ENCODE data around the gene COL5A1. TPM values are rescaled to one million over a fixed set of nuclear protein-coding genes. Genes with fewer than 3 reads are reported as not detected.

The COL5A1 gene
- total and polyA plus RNA-seq, 2 experiments from 2014 or later, result 2.5 to 13.1 TPM

GRCh38 chr9:134707731-134708671 lies 66.4 kb downstream of the COL5A1 start:
- Mint-ChIP-seq H3K36me3 (ENCODE audit: low read depth) (peaks cover 4% of the 10 kb centered on the region), H3K9me3 (peaks cover 8% of the 10 kb centered on the region), H3K4me1 (no peaks in the 10 kb centered on the region), H3K27ac (no peak overlapping the region), H3K27me3 (ENCODE audit: insufficient read depth, low read depth, poor library complexity) (peaks cover 2% of the 10 kb centered on the region), H3K4me3 (no peak overlapping the region)
- Histone ChIP-seq H4K20me1 (replicated peaks; ENCODE audit: insufficient read depth) (no peaks in the 10 kb centered on the region), H2AFZ (no peak overlapping the region), H3K4me3 (no peak overlapping the region), H3F3A (replicated peaks; ENCODE audit: low read depth) (no peaks in the 10 kb centered on the region), H3K36me3 (ENCODE audit: insufficient read depth) (no peaks in the 10 kb centered on the region), H3K9me2 (ENCODE audit: insufficient read depth) (no peaks in the 10 kb centered on the region), H3K4me2 (no peak overlapping the region), H3K4me1 (ENCODE audit: insufficient read depth) (no peaks in the 10 kb centered on the region), H3K27ac (ENCODE audit: low read depth) (no peak overlapping the region), H3K79me2 (replicated peaks; ENCODE audit: insufficient read depth) (no peaks in the 10 kb centered on the region), H3K27me3 (ENCODE audit: insufficient read depth) (no peaks in the 10 kb centered on the region)
- ATAC-seq, result no peak
- no peak for TF ChIP-seq ZNF331 (CRISPR knock-in tag; IDR thresholded peaks at IDR 0.05; ENCODE audit: low read depth)
- DNase-seq (ENCODE audit: low spot score), result no peak

DNA sequence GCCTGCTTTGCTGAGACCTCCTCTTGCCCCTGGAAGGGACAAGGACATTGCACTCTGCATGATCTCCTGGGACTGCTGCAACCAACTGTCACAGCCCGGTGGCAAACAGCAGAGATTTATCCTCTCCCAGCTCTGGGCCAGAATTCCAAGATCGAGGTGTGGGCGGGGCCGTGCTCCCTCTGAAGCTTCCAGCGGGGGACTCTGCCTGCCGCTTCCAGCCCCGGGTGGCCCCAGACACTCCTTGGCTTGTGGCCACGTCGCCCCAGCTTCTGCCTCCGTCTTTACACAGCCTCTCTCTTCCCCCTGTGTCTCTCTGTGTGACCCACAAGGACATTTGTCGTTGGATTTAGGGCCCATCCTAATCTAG lies 67.1 kb downstream of the COL5A1 start:
- H3K36me3 Mint-ChIP-seq (ENCODE audit: low read depth), result peaks cover 10% of the 10 kb centered on the region
- peaks cover 12% of the 10 kb centered on the region for H3K9me3 Mint-ChIP-seq
- H3K27me3 ChIP-seq (ENCODE audit: insufficient read depth), result no peaks in the 10 kb centered on the region
- no peak overlapping the region for H3K4me3 ChIP-seq
- H3F3A ChIP-seq (replicated peaks; ENCODE audit: low read depth), result no peaks in the 10 kb centered on the region
- H3K4me1 Mint-ChIP-seq, result no peaks in the 10 kb centered on the region
- no peak for TF ChIP-seq EZH2 (IDR thresholded peaks at IDR 0.05; ENCODE audit: low read depth, unreplicated experiment)
- TF ChIP-seq EZH2phosphoT487 (IDR thresholded peaks at IDR 0.05; ENCODE audit: unreplicated experiment), result no peak
- TF ChIP-seq, protein P1, sequence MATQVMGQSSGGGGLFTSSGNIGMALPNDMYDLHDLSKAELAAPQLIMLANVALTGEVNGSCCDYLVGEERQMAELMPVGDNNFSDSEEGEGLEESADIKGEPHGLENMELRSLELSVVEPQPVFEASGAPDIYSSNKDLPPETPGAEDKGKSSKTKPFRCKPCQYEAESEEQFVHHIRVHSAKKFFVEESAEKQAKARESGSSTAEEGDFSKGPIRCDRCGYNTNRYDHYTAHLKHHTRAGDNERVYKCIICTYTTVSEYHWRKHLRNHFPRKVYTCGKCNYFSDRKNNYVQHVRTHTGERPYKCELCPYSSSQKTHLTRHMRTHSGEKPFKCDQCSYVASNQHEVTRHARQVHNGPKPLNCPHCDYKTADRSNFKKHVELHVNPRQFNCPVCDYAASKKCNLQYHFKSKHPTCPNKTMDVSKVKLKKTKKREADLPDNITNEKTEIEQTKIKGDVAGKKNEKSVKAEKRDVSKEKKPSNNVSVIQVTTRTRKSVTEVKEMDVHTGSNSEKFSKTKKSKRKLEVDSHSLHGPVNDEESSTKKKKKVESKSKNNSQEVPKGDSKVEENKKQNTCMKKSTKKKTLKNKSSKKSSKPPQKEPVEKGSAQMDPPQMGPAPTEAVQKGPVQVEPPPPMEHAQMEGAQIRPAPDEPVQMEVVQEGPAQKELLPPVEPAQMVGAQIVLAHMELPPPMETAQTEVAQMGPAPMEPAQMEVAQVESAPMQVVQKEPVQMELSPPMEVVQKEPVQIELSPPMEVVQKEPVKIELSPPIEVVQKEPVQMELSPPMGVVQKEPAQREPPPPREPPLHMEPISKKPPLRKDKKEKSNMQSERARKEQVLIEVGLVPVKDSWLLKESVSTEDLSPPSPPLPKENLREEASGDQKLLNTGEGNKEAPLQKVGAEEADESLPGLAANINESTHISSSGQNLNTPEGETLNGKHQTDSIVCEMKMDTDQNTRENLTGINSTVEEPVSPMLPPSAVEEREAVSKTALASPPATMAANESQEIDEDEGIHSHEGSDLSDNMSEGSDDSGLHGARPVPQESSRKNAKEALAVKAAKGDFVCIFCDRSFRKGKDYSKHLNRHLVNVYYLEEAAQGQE (IDR thresholded peaks at IDR 0.05; ENCODE audit: unreplicated experiment), result no peak
- no peak for TF ChIP-seq ZNF114 (CRISPR knock-in tag; IDR thresholded peaks at IDR 0.05)
- TF ChIP-seq, protein P2, sequence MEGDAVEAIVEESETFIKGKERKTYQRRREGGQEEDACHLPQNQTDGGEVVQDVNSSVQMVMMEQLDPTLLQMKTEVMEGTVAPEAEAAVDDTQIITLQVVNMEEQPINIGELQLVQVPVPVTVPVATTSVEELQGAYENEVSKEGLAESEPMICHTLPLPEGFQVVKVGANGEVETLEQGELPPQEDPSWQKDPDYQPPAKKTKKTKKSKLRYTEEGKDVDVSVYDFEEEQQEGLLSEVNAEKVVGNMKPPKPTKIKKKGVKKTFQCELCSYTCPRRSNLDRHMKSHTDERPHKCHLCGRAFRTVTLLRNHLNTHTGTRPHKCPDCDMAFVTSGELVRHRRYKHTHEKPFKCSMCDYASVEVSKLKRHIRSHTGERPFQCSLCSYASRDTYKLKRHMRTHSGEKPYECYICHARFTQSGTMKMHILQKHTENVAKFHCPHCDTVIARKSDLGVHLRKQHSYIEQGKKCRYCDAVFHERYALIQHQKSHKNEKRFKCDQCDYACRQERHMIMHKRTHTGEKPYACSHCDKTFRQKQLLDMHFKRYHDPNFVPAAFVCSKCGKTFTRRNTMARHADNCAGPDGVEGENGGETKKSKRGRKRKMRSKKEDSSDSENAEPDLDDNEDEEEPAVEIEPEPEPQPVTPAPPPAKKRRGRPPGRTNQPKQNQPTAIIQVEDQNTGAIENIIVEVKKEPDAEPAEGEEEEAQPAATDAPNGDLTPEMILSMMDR (conservative IDR thresholded peaks at IDR 0.05; ENCODE audit: low read depth in 2 of 2), result no peak
- DNase-seq (ENCODE audit: low spot score) (no peak), ATAC-seq (no peak)
- H2AFZ ChIP-seq, result no peak overlapping the region
- H3K4me1 ChIP-seq (ENCODE audit: insufficient read depth), result no peaks in the 10 kb centered on the region
- H3K79me2 ChIP-seq (replicated peaks; ENCODE audit: insufficient read depth), result no peaks in the 10 kb centered on the region
- no peaks in the 10 kb centered on the region for H3K36me3 ChIP-seq (ENCODE audit: insufficient read depth)
- no peak overlapping the region for H3K4me2 ChIP-seq
- H3K27ac ChIP-seq (ENCODE audit: low read depth), result no peak overlapping the region
- no peaks in the 10 kb centered on the region for H3K9me2 ChIP-seq (ENCODE audit: insufficient read depth)
- no peak overlapping the region for H3K4me3 Mint-ChIP-seq
- H3K27me3 Mint-ChIP-seq (ENCODE audit: insufficient read depth, low read depth, poor library complexity), result peaks cover 2% of the 10 kb centered on the region
- no peaks in the 10 kb centered on the region for H4K20me1 ChIP-seq (replicated peaks; ENCODE audit: insufficient read depth)
- H3K27ac Mint-ChIP-seq, result no peak overlapping the region

All from GM23338 (cell line).